Naive B cell (primary cell): ENCODE measurements around the gene LBR. TPM values are rescaled to one million over a fixed set of nuclear protein-coding genes. Genes with fewer than 3 reads are reported as not detected.
A peak's percentile ranks its signal among the peaks of the same experiment; 100 is the strongest.

Experiments
- ATAC-seq, 2 donors: fragments of 150-1000 bp; cut with Tn5 transposase; 2 replicates each; pipeline ENCODE4 v1.10.0; 2021; ENCODE audit warnings: low read depth in 2 of 2, mild to moderate bottlenecking in 2 of 2, moderate library complexity in 2 of 2
- DNase-seq: peaks from one replicate; pipeline ENCODE4 v3.0.0; 2022
- H3K27ac Mint-ChIP-seq, 6 donors: one replicate each; pipeline ENCODE4 v1.8.0; 2020 to 2022; ENCODE audit warnings: mild to moderate bottlenecking in 6 of 6, mixed read lengths in 6 of 6, moderate library complexity in 5 of 6, inconsistent platforms in 2 of 6
- H3K27me3 Mint-ChIP-seq, 3 donors: one replicate each; pipeline ENCODE4 v1.8.0; 2021 to 2022; ENCODE audit warnings: mixed read lengths in 3 of 3, mild to moderate bottlenecking in 1 of 3
- H3K36me3 Mint-ChIP-seq, 2 donors: one replicate each; pipeline ENCODE4 v1.8.0; 2020 to 2022; ENCODE audit warnings: mixed read lengths in 2 of 2, inconsistent platforms in 1 of 2, mild to moderate bottlenecking in 1 of 2
- H3K4me1 Mint-ChIP-seq, 3 donors: one replicate each; pipeline ENCODE4 v1.8.0; 2020 to 2022; ENCODE audit warnings: mixed read lengths in 3 of 3, inconsistent platforms in 1 of 3, mild to moderate bottlenecking in 1 of 3, moderate library complexity in 1 of 3
- H3K4me3 Mint-ChIP-seq, 8 donors: one replicate each; pipeline ENCODE4 v1.8.0; 2020 to 2022; ENCODE audit warnings: mild to moderate bottlenecking in 8 of 8, mixed read lengths in 8 of 8, moderate library complexity in 8 of 8, inconsistent platforms in 2 of 8
- H3K9me3 Mint-ChIP-seq, 7 donors: one replicate each; pipeline ENCODE4 v1.8.0; 2020 to 2022; ENCODE audit warnings: mixed read lengths in 7 of 7, mild to moderate bottlenecking in 5 of 7, inconsistent platforms in 2 of 7, moderate library complexity in 1 of 7
- polyA plus RNA-seq, 6 donors: library from polyadenylated mRNA; unstranded; fragments of 300-500 nt; fragmentation: Illumina TruSeq; gene quantifications; one replicate each; pipeline ENCODE4 v1.2.3, GENCODE V29; 2021; ENCODE audit warnings: low read depth in 6 of 6

The LBR gene
- polyA plus RNA-seq, 6 donors from 2014 or later, result 112 to 165 (median 146) TPM

DNA sequence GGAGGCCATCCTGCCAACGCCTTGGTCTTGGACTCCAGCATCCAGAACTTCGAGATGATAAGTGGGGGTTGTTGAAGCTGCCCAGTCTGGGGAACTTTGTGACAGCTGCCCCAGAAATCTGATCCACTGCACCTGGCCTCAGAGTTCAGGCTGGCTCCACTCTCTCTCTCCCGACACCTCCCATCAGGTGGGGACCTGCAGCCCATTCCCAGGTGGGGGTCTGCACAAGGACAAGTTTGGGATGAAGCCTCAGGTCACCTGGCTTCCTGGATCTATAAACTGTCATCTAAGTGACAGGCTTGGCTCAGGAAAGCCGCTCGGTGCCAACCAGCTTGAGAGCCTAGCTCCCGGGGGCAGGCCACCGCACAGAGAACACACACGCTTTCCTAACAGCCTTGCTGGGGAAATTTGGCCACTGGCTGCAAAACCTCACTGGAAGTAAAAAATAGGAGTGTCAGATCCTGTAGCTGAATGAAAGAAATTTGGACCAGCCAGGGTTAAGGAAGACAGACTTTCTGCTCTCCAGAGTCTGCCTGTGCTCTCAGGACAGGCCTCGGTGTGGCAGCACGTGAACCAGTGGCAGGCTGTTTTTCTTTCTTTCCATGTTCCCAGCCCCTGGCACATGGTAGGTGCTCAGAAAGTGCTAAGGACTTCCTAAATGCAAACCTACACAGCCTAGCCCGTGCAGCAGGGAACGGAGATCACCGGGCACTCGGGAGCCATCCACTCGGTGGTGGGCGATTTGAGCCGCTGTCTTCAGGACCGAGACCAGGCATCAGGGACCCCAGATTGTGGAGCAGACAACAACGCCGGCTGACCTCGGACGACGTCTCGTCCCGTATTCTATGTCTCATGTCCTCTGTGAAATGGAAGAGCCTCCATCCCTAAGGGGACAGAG is 42.6 kb upstream of the LBR start:
- peak overlapping the region in 1 of 6 donors; percentile 19 for H3K27ac Mint-ChIP-seq
- DNase-seq, result no peak
- H3K36me3 Mint-ChIP-seq, result no peaks in the 10 kb centered on the region
- no peaks in the 10 kb centered on the region for H3K27me3 Mint-ChIP-seq
- no peaks in the 10 kb centered on the region for H3K9me3 Mint-ChIP-seq
- H3K4me1 Mint-ChIP-seq, result peaks cover 16 to 47% (median 34%) of the 10 kb centered on the region in 3 donors
- H3K4me3 Mint-ChIP-seq, result peak overlapping the region in 1 of 8 donors; percentile 43
- no peak for ATAC-seq

DNA sequence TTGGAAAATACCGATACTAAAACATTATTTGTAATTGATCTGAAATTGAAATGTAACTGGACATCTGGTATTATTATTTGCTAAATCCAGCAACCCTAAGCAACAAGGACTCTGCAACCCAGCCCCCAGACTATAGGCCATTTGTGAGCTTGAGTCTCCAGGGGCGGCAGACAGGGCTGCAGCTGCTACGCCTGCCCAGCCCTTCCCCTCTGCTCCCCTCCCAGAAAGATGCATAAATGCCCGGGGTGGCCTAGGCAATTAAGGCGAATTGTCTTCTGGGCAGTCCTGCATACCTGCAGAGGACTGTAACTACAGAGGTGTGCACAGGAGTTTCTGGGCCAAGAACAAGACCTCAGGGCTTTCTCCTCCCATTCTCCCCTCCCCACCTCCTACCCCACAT is 41.2 kb upstream of the LBR start:
- H3K27ac Mint-ChIP-seq, result peak overlapping the region in 5 of 6 donors; percentile 66 to 99 (median 87)
- DNase-seq (no peak), ATAC-seq (no peak)
- no peaks in the 10 kb centered on the region for H3K9me3 Mint-ChIP-seq
- no peaks in the 10 kb centered on the region for H3K36me3 Mint-ChIP-seq
- peak overlapping the region in 6 of 8 donors; percentile 40 to 98 (median 83) for H3K4me3 Mint-ChIP-seq
- H3K27me3 Mint-ChIP-seq, result no peaks in the 10 kb centered on the region
- H3K4me1 Mint-ChIP-seq, result peaks cover 21 to 37% (median 36%) of the 10 kb centered on the region in 3 donors

DNA sequence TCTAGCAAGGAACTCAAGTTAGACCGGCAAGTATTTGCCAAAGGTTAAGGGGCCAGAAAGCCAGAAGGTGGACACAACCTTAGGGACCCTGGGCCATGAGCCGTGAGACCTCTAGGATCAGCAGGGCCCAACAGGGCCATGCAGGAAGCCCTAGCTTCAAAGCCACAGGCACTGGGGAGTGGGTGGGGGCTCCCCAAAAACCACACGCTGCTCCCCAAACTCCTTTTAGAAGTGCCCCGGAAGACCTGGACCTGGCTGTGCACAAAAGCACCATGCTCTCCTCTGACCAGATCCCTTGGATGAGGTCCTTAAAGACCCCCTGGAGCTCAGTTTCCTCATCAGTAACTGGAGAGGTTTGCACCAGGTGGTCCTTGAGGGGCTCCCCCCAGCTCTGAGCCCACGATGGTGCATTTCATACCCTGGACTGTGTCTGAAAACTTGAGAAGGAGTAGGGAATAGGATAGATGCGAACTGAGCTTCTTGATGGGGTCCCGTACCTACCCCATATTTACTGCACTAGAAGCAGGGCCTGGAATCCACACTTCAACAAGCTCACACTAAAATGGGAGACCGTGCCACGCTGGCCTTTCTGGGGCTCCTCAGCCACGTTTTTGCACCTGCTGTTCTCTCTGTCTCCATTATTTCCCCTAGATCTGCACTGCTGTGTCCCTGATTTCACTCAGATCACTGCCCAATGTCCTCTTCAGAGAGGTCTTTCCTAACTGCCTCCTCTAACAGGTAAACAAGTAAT is 40.6 kb upstream of the LBR start:
- ATAC-seq, result no peak
- Mint-ChIP-seq H3K4me1 (peaks cover 23 to 36% (median 36%) of the 10 kb centered on the region in 3 donors), H3K9me3 (no peaks in the 10 kb centered on the region), H3K27me3 (no peaks in the 10 kb centered on the region), H3K36me3 (no peaks in the 10 kb centered on the region), H3K27ac (peak overlapping the region; percentile 95 to 99 (median 98)), H3K4me3 (peak overlapping the region; percentile 90 to 98 (median 93))
- DNase-seq, result no peak

DNA sequence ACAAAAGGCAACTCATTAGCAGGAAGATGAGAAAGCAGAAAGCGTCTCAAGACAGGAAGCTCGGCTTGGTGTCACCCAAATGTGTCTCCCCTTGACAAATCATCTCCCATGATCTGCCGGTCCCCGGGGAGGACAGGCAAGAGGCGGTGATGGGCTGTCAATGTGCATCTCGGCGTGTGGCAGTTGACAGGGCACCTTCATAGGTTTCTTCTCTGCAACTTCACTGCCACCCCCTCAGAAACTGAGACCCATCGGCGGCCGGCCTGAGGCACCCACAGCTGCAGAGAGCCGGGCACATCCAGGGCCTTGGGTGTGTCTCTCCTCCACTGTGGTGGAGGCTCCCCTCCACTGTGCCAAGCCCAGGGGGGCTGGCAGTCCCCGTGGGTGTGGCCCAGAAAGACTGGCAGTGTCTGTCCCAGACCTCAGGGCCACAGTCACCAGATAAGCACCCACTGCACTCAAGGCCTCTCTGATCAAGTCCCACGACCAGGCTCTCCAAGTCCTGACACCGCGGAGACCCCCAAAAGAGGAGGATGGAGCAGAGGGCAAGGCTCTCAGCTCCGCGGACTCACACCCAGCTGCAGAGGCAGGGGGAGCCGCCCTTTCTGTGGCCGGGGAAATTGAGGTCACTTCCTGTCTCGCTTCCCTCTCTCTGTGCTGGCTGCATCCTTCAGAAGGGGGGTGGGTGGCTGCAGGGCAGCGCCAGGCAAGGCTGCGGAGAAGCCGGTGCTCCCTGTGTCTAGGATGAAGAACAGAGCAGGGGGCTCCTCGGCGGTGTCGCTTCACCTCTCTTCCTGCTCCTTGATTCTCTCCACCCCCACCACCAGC is 39.6 kb upstream of the LBR start:
- Mint-ChIP-seq H3K4me3 (peak overlapping the region; percentile 90 to 98 (median 93)), H3K9me3 (no peaks in the 10 kb centered on the region), H3K27ac (peak overlapping the region; percentile 95 to 99 (median 98)), H3K4me1 (peaks cover 29 to 36% (median 36%) of the 10 kb centered on the region in 3 donors), H3K27me3 (no peaks in the 10 kb centered on the region), H3K36me3 (no peaks in the 10 kb centered on the region)
- DNase-seq, result peak; percentile 90
- ATAC-seq, result peak; percentile 89 to 90

DNA sequence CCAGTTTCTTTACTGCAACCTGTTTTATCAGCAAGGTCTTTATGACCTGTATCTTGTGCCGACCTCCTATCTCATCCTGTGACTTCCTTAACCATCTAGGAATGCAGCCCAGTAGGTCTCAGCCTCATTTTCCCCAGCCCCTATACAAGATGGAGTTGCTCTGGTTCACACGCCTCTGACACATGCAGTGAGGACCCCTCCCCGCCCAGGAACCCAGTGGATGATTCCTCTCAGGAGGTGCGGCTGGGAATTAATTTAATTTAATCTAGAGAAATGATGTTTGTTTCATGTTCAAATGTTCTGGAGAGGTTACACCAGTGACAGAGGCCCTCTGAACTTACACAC is 39.0 kb upstream of the LBR start:
- H3K27me3 Mint-ChIP-seq, result no peaks in the 10 kb centered on the region
- no peaks in the 10 kb centered on the region for H3K9me3 Mint-ChIP-seq
- ATAC-seq (no peak), DNase-seq (no peak)
- H3K36me3 Mint-ChIP-seq, result no peaks in the 10 kb centered on the region
- peaks cover 29 to 36% (median 36%) of the 10 kb centered on the region in 3 donors for H3K4me1 Mint-ChIP-seq
- peak overlapping the region; percentile 90 to 98 (median 93) for H3K4me3 Mint-ChIP-seq
- peak overlapping the region; percentile 95 to 99 (median 98) for H3K27ac Mint-ChIP-seq

DNA sequence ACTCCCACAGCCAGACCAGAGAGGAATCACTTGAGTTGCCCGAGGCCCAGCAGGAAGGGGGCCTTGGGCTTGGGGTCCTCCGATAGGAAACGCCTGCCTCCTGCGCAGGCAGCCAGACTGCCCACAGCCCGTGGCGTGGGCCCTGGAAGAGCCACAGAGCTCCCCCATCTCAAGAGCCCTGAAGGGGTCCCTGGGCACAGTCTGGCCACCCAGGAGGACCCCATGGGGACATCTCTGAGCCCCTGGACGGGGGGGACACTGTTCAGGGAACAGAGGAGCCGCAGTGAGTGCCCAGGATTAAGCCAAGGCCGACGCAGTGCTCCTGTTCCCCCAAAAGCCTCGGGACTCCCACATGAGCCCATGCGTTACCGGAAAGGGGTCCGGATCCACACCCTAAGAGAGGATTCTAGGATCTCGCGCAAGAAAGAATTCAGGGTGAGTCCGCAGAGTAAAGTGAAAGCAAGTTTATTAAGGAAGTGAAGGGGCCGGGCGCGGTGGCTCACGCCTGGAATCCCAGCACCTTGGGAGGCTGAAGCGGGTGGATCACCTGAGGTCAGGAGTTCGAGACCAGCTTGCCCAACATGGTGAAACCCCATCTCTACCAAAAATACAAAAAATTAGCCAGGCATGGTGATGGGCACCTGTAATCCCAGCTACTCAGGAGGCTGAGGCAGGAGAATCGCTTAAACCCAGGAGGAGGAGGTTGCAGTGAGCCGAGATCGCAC is 38.1 kb upstream of the LBR start:
- Mint-ChIP-seq H3K4me1 (peaks cover 29 to 36% (median 31%) of the 10 kb centered on the region in 3 donors), H3K9me3 (no peaks in the 10 kb centered on the region), H3K4me3 (peak overlapping the region in 7 of 8 donors; percentile 9 to 90 (median 51)), H3K27ac (peak overlapping the region; percentile 74 to 99 (median 82)), H3K36me3 (no peaks in the 10 kb centered on the region), H3K27me3 (no peaks in the 10 kb centered on the region)
- ATAC-seq, result no peak
- no peak for DNase-seq

DNA sequence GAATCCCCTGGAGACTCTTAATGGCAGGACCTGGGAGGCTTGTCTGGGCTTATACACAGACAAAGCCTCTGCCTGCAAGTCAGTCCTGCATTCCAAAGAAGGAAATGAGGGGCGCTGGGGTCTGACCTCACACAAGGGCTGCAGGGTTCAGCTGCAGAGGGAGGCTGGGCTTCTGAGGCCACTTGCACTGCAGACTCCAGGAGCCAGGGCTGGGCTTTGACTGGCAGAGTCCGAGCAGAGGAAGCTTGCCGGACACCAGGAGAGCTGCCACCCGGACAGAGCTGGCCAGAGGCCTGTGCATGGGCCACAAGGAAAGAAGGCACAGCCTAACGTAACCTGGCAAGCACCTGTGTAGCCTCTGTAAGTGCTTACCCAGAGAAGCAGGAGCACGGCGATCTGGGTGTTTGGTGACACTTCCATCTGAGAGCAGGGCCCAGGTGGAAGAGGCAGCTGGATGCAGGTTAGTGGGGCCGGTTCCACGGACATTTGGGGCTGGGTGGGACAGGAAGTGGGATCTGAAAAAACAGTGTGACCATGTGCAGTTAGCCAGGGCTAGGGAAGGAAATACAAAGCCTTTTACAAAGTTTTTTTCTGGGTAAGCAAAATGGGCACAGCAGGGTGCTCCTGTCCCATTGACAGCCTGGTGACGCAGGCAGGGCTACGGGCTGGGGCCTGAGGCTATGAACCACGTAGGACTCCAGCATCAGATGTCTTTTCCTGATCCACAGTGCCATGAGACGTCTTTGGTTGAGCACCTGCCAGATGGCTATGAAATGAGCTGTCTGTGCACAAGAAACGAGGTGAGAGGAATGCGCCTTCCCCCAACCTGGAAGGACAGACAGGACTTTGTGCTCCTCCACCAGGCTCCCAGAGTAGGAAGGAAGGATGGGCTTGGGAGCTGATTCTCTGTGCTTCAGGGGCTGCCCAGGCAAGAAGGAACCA is 37.3 kb upstream of the LBR start:
- H3K36me3 Mint-ChIP-seq, result no peaks in the 10 kb centered on the region
- H3K27ac Mint-ChIP-seq, result peak overlapping the region in 5 of 6 donors; percentile 20 to 95 (median 76)
- DNase-seq, result no peak
- no peaks in the 10 kb centered on the region for H3K27me3 Mint-ChIP-seq
- peak overlapping the region in 6 of 8 donors; percentile 27 to 77 (median 58) for H3K4me3 Mint-ChIP-seq
- H3K4me1 Mint-ChIP-seq, result peaks cover 30 to 36% (median 32%) of the 10 kb centered on the region in 3 donors
- ATAC-seq, result no peak
- no peaks in the 10 kb centered on the region for H3K9me3 Mint-ChIP-seq

DNA sequence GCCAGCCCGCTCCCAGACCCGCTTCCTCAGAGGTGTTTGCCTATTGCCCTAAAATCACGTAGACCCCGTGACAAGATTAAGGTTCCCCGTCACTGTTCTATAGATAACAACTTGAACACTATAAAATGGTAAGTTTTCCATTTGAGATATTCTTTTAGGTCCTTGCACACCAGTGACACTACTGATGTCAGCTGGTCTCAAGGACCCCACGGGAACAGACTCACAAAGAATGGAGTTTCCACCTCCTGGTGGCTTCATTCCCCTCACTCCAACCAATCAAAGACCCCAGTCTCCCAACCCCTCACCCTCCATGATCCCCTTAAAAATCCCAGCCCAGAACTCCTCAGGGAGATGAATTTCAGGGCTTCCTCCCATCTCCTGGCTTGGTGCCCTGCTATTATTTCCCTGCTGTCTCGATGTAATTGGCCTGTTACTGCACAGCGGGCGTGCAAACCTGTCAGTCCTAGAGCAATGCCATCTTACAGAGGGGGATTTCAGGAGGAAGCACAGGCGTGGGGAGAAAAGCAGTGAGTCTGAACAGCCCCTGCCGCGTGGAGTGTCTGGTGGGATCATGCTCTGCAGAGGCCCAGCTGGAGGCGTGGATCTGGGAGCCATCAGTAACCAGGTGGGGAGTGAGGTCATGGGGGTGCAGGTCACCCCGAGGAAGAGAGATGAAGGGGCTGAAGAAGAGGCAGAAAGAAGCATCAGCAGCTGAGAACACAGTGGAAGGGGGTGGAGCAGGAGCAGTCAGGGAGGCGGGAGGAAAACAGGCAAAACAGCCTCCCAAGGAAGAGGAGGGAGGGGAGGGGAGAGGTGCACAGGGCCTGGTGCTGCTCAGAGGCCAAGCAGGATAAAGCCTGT is 35.1 kb upstream of the LBR start:
- no peak overlapping the region for H3K4me3 Mint-ChIP-seq
- H3K27me3 Mint-ChIP-seq, result peaks cover 0 to 6% (median 0%) of the 10 kb centered on the region in 3 donors
- H3K4me1 Mint-ChIP-seq, result peaks cover 20 to 26% (median 23%) of the 10 kb centered on the region in 3 donors
- H3K27ac Mint-ChIP-seq, result peak overlapping the region in 3 of 6 donors; percentile 26 to 88 (median 45)
- DNase-seq (no peak), ATAC-seq (no peak)
- no peaks in the 10 kb centered on the region for H3K9me3 Mint-ChIP-seq
- no peaks in the 10 kb centered on the region for H3K36me3 Mint-ChIP-seq

DNA sequence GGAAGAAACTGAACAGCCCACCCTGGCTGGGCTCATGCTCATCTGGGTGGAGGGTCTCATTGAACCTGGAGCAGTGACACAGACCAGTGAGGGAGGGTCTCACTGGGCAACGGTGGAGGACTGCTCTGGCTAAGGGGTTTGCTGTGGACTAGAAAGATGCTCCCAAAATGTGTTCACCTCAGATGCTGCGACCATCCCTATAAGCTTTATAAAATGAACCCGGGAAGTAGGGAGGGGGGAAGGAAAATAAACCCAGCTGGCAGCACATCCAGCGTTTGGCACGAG is 34.5 kb upstream of the LBR start:
- Mint-ChIP-seq H3K4me3 (no peak overlapping the region), H3K27ac (no peak overlapping the region)

DNA sequence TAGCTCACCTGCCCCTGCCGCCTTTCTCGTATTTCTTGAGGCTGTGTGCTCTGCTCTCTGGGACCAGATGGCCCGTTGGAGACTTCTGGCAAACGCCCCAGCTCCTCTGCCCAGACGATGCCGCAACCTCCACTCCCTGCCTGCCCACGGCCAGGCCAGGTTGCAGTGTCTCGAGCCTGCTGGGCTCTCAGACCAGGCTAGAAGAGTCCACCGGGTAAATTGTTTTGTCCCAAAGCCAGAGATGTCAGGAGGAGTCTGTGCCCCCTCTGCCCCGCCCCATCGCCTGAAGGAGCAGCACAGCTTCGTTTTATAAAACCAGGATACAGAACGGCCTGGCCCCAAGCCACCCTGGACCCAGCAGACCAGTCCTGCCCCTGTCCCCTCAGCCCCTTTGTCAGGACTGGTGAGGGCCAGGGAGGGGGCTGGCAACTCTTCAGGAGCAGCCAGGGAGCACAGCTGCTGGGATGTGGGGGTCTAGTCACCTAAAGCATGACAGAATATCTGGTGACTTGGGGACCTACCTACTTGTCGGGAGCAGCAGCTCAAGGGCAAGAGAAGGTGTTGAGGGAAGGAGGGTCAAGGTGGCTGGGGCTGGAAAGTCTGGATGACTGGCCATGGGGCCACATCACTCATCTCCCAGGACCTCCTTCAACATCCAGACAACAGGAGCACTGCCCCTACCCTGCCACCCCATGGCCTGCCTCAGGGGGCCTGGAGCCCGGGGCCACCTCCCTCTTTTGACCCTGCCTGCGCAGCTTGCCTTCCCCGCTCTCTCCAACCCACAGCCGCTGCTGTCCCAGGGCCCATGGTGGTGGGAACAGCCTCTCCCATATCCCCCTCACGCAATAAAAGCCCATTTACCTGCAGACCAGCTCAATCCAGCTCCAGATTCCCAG is 33.9 kb upstream of the LBR start:
- Mint-ChIP-seq H3K4me3 (peak overlapping the region in 1 of 8 donors; percentile 68), H3K9me3 (no peaks in the 10 kb centered on the region), H3K27me3 (peaks cover 0 to 6% (median 0%) of the 10 kb centered on the region in 3 donors), H3K27ac (no peak overlapping the region), H3K4me1 (peaks cover 8 to 20% (median 16%) of the 10 kb centered on the region in 3 donors), H3K36me3 (no peaks in the 10 kb centered on the region)
- DNase-seq (no peak), ATAC-seq (no peak)

More for the DNA sequence above, 34.5 kb upstream of the LBR start:
- ATAC-seq (no peak), DNase-seq (no peak)
- no peaks in the 10 kb centered on the region for H3K36me3 Mint-ChIP-seq
- H3K4me1 Mint-ChIP-seq, result peaks cover 14 to 22% (median 20%) of the 10 kb centered on the region in 3 donors
- peaks cover 0 to 6% (median 0%) of the 10 kb centered on the region in 3 donors for H3K27me3 Mint-ChIP-seq
- no peaks in the 10 kb centered on the region for H3K9me3 Mint-ChIP-seq
